VCaP (cell line): ENCODE measurements around the gene RRP1.
"Not testable (repeated sequence)": the region's sequence is repeated elsewhere in the genome, so short reads cannot be mapped to it uniquely, and the experiment has no call there.

Experiments used
- H3K27ac ChIP-seq: fragments of 450-650 bp; 2 replicates; pipeline ENCODE4 v1.5.1; 2017
- TF ChIP-seq, protein P1 (sequence below): fragments of 450-650 bp; conservative IDR thresholded peaks from 2 replicates; pipeline ENCODE4 v1.5.1; 2017; ENCODE audit warnings: mild to moderate bottlenecking, moderate library complexity

Gene RRP1

DNA sequence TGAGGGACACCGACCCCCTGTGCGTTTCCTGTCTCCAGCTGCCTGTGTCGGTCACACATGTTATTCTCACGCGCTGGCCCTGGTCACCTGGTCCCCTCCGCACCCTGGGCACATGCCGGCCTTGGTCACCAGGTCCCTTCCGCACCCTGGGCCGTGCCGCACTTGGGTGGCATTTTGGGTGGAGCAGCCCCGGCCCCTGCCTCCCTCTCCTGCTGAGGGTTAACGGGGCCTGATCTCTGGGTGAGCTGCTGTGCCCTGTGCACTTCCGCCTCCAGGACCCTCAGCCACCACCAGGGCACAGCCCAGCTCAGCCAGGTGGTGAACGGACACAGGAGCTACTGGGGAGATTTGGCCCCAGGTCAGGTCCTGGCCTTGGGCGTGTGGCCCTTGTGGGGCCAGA, 26.6 kb downstream of the RRP1 start:
- TF ChIP-seq, protein P1, sequence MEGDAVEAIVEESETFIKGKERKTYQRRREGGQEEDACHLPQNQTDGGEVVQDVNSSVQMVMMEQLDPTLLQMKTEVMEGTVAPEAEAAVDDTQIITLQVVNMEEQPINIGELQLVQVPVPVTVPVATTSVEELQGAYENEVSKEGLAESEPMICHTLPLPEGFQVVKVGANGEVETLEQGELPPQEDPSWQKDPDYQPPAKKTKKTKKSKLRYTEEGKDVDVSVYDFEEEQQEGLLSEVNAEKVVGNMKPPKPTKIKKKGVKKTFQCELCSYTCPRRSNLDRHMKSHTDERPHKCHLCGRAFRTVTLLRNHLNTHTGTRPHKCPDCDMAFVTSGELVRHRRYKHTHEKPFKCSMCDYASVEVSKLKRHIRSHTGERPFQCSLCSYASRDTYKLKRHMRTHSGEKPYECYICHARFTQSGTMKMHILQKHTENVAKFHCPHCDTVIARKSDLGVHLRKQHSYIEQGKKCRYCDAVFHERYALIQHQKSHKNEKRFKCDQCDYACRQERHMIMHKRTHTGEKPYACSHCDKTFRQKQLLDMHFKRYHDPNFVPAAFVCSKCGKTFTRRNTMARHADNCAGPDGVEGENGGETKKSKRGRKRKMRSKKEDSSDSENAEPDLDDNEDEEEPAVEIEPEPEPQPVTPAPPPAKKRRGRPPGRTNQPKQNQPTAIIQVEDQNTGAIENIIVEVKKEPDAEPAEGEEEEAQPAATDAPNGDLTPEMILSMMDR: no peak
- peak overlapping the region; percentile 13; the same call in 1 of the 2 replicates for H3K27ac ChIP-seq

DNA sequence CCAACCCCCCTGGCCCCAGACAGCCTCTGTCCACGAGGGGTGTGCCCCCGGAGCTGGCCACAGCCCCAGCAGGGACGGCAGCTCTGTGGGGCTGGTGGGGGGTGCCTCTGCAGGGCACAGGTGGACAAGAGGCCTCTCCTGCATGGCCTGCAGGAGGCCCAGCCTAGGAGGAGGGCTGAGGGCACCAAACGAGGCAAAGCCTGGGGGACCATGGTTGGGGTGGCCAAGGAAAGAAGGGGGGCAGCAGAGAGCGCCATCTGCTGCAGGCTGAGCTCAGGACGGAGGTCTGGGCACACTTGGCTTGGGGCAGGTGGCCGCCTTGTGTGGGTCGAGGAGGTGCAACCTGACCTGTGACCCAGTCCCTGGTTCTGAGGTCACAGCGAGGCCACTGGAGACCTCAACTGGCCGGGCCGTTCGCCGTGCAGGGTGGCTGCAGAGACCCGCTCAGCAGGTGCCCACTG, 27.3 kb downstream of the RRP1 start:
- TF ChIP-seq, protein P1: peak; percentile 7; the same call in 1 of the 2 replicates
- no peak overlapping the region for H3K27ac ChIP-seq

DNA sequence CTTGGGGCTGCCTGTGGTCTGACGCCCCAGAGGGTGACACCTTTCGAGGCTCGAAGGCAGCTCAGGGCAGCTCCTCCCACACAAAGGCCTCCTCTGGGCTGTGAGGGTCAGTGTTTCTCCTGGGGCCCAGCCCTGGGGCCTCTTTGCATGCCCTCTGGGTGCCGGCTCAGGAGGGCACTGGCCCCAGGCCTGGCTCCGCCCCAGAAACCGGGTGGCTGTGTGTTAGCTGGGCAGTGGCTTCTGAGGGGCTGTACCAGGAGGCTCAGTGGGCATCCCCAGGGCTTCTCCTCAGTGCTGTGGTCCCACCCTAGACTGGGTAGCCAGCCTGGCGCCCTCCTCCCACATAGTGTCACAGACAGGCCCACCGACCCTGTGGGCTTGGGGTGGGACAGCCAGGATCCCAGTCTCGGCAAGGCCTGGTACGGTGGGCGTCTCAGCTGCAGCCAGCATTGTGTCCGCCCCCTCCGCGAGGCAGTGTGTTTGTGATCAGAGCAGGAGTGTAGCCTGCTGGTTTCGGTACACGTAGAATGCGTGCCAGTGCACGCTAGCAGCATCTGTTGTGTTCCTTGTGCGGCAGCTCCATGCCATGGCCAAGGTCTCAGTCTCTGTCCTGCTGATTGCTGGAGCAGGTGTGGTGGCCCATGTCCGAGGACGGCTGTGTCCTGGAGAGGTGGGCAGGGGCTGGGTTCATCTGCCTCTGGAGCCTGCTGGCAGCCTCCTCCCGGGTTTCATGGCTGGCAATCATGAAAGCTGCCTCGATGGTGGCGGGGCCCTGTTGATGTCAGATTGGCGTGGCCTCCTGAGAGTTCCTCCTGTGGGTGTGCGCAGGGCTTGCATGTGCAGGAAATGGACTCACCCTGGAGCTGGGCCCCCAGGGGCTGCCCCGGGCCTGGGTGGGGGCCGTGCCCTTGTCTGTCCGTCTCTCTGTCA, 28.0 kb downstream of the RRP1 start:
- no peak overlapping the region for H3K27ac ChIP-seq
- TF ChIP-seq, protein P1: no peak

GRCh38 chr21:43818685-43819084, 29.3 kb downstream of the RRP1 start:
- H3K27ac ChIP-seq: no peak overlapping the region
- TF ChIP-seq, protein P1: no peak

DNA sequence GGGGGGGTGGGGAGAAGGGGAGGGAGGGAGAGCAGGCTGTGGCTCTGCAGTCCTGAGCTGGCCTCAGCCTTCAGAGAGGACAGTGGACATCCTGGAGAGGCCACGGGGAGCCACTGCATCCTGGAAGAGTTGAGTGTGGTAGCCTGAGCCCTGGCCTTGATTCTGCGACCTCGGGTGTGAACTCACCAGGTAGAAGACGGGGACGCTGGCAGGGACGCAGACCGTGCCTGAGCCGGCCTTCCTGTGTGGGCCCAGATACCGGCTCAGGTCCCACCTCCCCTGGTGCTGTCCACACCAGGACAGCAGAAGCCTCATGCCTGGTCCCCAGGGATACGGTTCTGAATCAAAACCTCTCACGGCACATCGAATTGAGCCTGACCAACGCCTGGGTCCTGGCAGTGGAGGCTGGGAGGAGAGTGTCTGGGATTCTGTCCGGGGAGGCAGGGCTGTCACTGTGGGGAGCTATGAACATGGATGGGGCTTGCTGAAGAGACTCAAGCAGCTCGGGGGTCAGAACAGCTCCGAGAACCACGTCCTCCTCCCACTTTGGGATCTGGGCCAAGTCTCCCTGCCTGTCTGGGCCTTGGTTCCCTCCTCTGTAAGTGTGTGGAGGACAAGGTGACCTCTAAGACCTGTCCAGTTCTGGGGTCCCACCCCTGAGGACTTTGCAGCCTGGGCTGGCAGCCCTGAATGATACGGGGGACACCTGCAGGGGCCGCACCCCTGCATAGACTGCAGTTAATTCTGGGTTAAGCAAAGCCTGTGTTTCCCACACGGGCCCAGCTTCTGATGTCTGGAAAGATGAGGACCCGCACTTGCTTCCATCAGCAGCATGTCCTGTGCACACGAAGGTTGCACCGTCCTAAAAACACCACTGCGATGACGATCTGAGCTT, 30.4 kb downstream of the RRP1 start:
- TF ChIP-seq, protein P1: no peak

DNA sequence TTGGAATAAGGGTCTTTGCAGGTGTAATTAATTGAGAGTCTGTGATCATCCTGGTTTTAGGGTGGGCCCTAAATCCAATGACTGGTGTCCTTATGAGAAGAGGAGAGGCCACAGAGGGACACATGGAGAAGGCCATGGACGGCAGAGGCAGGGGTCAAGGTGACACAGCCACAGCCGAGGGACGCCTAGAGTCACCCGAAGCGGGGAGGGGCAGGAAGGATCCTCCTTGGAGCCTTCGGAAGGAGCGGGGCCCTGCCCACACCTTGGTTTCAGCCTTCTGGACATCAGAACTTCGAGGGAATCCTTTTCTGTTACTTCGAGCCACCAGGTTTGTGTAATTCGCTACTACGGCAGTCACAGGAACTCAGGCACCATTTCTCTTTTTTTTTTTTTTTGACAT, 31.1 kb downstream of the RRP1 start:
- TF ChIP-seq, protein P1: no peak
- H3K27ac ChIP-seq: no peak overlapping the region

More for the DNA sequence above, 30.4 kb downstream of the RRP1 start:
- H3K27ac ChIP-seq: no peak overlapping the region

GRCh38 chr21:43822166-43822565, 32.8 kb downstream of the RRP1 start:
- H3K27ac ChIP-seq: not testable (repeated sequence)

- not testable (repeated sequence) for H3K27ac ChIP-seq
These were observed 33.4 kb downstream of the RRP1 start for GRCh38 chr21:43822741-43823140.
